GM12878 (cell line): ENCODE measurements around the gene PMAIP1. TPM values are rescaled to one million over a fixed set of nuclear protein-coding genes. Genes with fewer than 3 reads are reported as not detected.

ENCODE experiments used
- ATAC-seq: fragments of 200-7000 bp; cut with Tn5 transposase; 3 replicates; pipeline ENCODE4 v1.9.1; 2020; ENCODE audit warnings: mild to moderate bottlenecking, moderate library complexity
- BruUV-seq: library from RNA; stranded (reverse); fragments of 400-500 nt; replicated peaks from 2 replicates; lab custom pipeline; 2021; lab: Mats Ljungman, UMichigan
- CTCF ChIA-PET: fragments of 300-600 bp; sonication (Branson Sonifier 250); formaldehyde crosslinking; extraction: SDS; loops from one replicate; lab custom pipeline; 2021; ENCODE audit warnings: inconsistent platforms; lab: Yijun Ruan, JAX
- POLR2A ChIA-PET: fragments of 350-600 bp; formaldehyde crosslinking; extraction: SDS; loops from one replicate; lab custom pipeline; 2021; ENCODE audit warnings: inconsistent platforms; lab: Charles Lee
- RAD21 ChIA-PET: fragments of 300-600 bp; sonication (Branson Sonifier 250); formaldehyde crosslinking; loops from one replicate; lab custom pipeline; 2023; ENCODE audit warnings: antibody characterized with exemption; ENCODE audit not compliant: unreplicated experiment; lab: Charles Lee
- SMC1A ChIA-PET: fragments of 300-600 bp; sonication (Branson Sonifier 250); formaldehyde crosslinking; loops from one replicate; lab custom pipeline; 2023; ENCODE audit not compliant: unreplicated experiment, uncharacterized antibody; lab: Charles Lee
- DNase-seq: peaks from one replicate; pipeline ENCODE4 v3.0.0-alpha.2; 2011; ENCODE audit warnings: low read depth, low spot score
- FAIRE-seq: peaks from 3 replicates; lab custom pipeline; 2011; peaks lifted over from hg19 to GRCh38; lab: Jason Lieb, UNC
- H2AFZ ChIP-seq: 2 replicates; pipeline ENCODE4 v1.6.0; 2011; ENCODE audit warnings: low read depth, low read length, control low read depth; ENCODE audit not compliant: control insufficient read depth
- H3K27ac ChIP-seq: 2 replicates; pipeline ENCODE4 v1.5.1; 2011; ENCODE audit warnings: control low read depth; ENCODE audit not compliant: control insufficient read depth, insufficient read depth
- H3K27me3 ChIP-seq, 2 experiments: replicated peaks in 1 of 2; 2 replicates each; pipeline versions ENCODE4 v1.6.0 to v1.6.1; 2011; ENCODE audit warnings: low read length in 1 of 2; ENCODE audit not compliant: control insufficient read depth in 2 of 2, insufficient read depth in 2 of 2
- H3K36me3 ChIP-seq, 2 experiments: 2 replicates each; pipeline ENCODE4 v1.5.1; 2011; ENCODE audit warnings: low read length in 1 of 2; ENCODE audit not compliant: control insufficient read depth in 2 of 2, insufficient read depth in 2 of 2
- H3K4me1 ChIP-seq: 2 replicates; pipeline ENCODE4 v1.6.1; 2011; ENCODE audit warnings: mild to moderate bottlenecking, low read length, moderate library complexity, mixed read lengths; ENCODE audit not compliant: control insufficient read depth, insufficient read depth
- H3K4me2 ChIP-seq: 2 replicates; pipeline ENCODE4 v1.6.0; 2011; ENCODE audit warnings: control low read depth; ENCODE audit not compliant: control insufficient read depth, insufficient read depth
- H3K4me3 ChIP-seq: fragments of 200-600 bp; sonication (generic); 2 replicates; pipeline ENCODE4 v1.5.1; 2016
- H3K79me2 ChIP-seq: 2 replicates; pipeline ENCODE4 v1.6.0; 2011; ENCODE audit warnings: low read length; ENCODE audit not compliant: control insufficient read depth, insufficient read depth
- H3K9ac ChIP-seq: 2 replicates; pipeline ENCODE4 v1.8.0; 2011; ENCODE audit warnings: low read length, control low read depth, mixed read lengths; ENCODE audit not compliant: control insufficient read depth, insufficient read depth
- H3K9me3 ChIP-seq: replicated peaks from 3 replicates; pipeline ENCODE4 v1.5.1; 2011; ENCODE audit warnings: mild to moderate bottlenecking, low read length; ENCODE audit not compliant: control insufficient read depth, insufficient read depth
- H4K20me1 ChIP-seq: 2 replicates; pipeline ENCODE4 v1.6.0; 2011; ENCODE audit not compliant: control insufficient read depth, insufficient read depth
- BCL11A ChIP-seq: IDR thresholded peaks from 2 replicates; pipeline ENCODE4 v1.6.1; 2011; ENCODE audit warnings: low read depth, low read length
- BMI1 ChIP-seq: fragments of 450-650 bp; IDR thresholded peaks from 2 replicates; pipeline ENCODE4 v1.6.1; 2016; ENCODE audit warnings: mild to moderate bottlenecking, moderate library complexity, borderline replicate concordance
- CEBPZ ChIP-seq: fragments of 150-350 bp; IDR thresholded peaks from 2 replicates; pipeline ENCODE4 v1.6.1; 2016; ENCODE audit warnings: low read depth, low read length
- E2F8 ChIP-seq: fragments of 450-650 bp; IDR thresholded peaks from 2 replicates; pipeline ENCODE4 v1.6.1; 2018; ENCODE audit warnings: mild to moderate bottlenecking, low read depth, moderate library complexity; ENCODE audit not compliant: partially characterized antibody
- E4F1 ChIP-seq: fragments of 450-650 bp; IDR thresholded peaks from 2 replicates; pipeline ENCODE4 v1.6.1; 2018; ENCODE audit warnings: borderline replicate concordance, mild to moderate bottlenecking; ENCODE audit not compliant: partially characterized antibody
- ELK1 ChIP-seq: IDR thresholded peaks from 2 replicates; pipeline ENCODE4 v1.6.1; 2012; ENCODE audit warnings: low read depth, low read length, improper control_type of control experiment
- EZH2 ChIP-seq: IDR thresholded peaks from 2 replicates; pipeline ENCODE4 v1.6.1; 2012; ENCODE audit warnings: low read depth, mild to moderate bottlenecking, control low read depth, inconsistent platforms, low read length, borderline replicate concordance; ENCODE audit not compliant: control insufficient read depth
- HDAC6 ChIP-seq: fragments of 200-600 bp; sonication (generic); IDR thresholded peaks from one replicate; pipeline ENCODE4 v1.8.0; 2017; ENCODE audit warnings: antibody characterized with exemption; ENCODE audit not compliant: unreplicated experiment
- NBN ChIP-seq: fragments of 450-650 bp; IDR thresholded peaks from 2 replicates; pipeline ENCODE4 v1.6.1; 2016
- USF1 ChIP-seq: IDR thresholded peaks from 2 replicates; pipeline ENCODE4 v1.6.1; 2011; ENCODE audit warnings: borderline replicate concordance, low read depth, mild to moderate bottlenecking, moderate library complexity, mixed read lengths, low read length; ENCODE audit not compliant: insufficient read depth; ENCODE audit errors: extremely low read length
- WGBS: methylation state at CpG from one replicate; pipeline ENCODE4 v1.1.6; 2016; ENCODE audit warnings: low lambda C conversion rate; ENCODE audit not compliant: insufficient replicate concordance, insufficient coverage; ENCODE audit errors: missing lambda C conversion rate; 5-methylcytosine and 5-hydroxymethylcytosine counted together
- in situ Hi-C: fragments of 300-500 bp; cut with MboI; formaldehyde crosslinking; loops from 9 replicates; pipeline ENCODE4 v1.14.3; 2018; ENCODE audit warnings: mixed read lengths
- intact Hi-C: fragments of 100-400 bp; cut with micrococcal nuclease; formaldehyde crosslinking; loops from one replicate; pipeline ENCODE4 v1.14.2; 2022; ENCODE audit not compliant: unreplicated experiment
- polyA plus RNA-seq, 11 experiments: library from polyadenylated mRNA; depleted of rRNA in 4 of 11; unstranded in 6 of 11; stranded (reverse) in 5 of 11; fragments of >200 nt; fragmentation: Nextera tagmentation in 4 of 11; fragmentation: Illumina TruSeq in 1 of 11; extraction: Ambion mirVana in 4 of 11; extraction: Trizol in 1 of 11; gene quantifications; 1 replicate in 1 of 11; 2 replicates in 10 of 11; pipeline versions ENCODE4 v1.2.1 to v1.2.3, GENCODE V29; 2011 to 2016; ENCODE audit warnings: inconsistent platforms in 2 of 11, missing spikeins in 2 of 11, low read depth in 1 of 11
- total RNA-seq, 4 experiments: library from RNA; depleted of rRNA in 3 of 4; stranded (reverse); fragments of >200 nt in 3 of 4; fragmentation: Illumina TruSeq in 1 of 4; extraction: Trizol in 1 of 4; gene quantifications; 2 replicates each; pipeline versions ENCODE4 v1.2.1 to v1.2.3, GENCODE V29; 2013 to 2021

PMAIP1 gene
- total and polyA plus RNA-seq, 10 of the 15 experiments (the other 5 are each of a cell fraction or from before 2014, with no cell fraction given), result 74.0 to 219 (median 112) TPM

- Histone ChIP-seq H3K9ac (peak overlapping the region; percentile 57), H2AFZ (peak overlapping the region; percentile 79), H3K9me3 (no peaks in the 10 kb centered on the region), H3K4me1 (peaks cover 16% of the 10 kb centered on the region), H3K4me2 (peak overlapping the region; percentile 81), H3K27ac (peak overlapping the region; percentile 71), H3K4me3 (no peak overlapping the region), H3K79me2 (no peaks in the 10 kb centered on the region), H4K20me1 (no peaks in the 10 kb centered on the region), H3K27me3 (no peaks in the 10 kb centered on the region), H3K36me3 (no peaks in the 10 kb centered on the region)
- SMC1A ChIA-PET, result interaction anchor here (0.7 to 5.3 kb wide), 9 partner anchors 8 to 134 kb away, joined by 3 to 29 read pairs (median 4); no protein-coding TSS in a partner anchor
- peak; percentile 61 for DNase-seq
- RAD21 ChIA-PET, result interaction anchor here (0.6 to 1.4 kb wide), 6 partner anchors 12 to 91 kb away, joined by 3 to 4 read pairs (median 3); no protein-coding TSS in a partner anchor
- no peak for FAIRE-seq
- 1% methylated on average over 4 of the region's 7 CpGs for WGBS
- POLR2A ChIA-PET, result interaction anchor here (0.7 to 1.7 kb wide), 2 partner anchors 10 to 23 kb away, joined by 4 read pairs; no protein-coding TSS in a partner anchor
- no TSS peak for BruUV-seq
- intact Hi-C loops (no loop called here), in situ Hi-C loops (no loop called here)
- CTCF ChIA-PET, result interaction anchor here (0.8 kb wide), 1 partner anchor 11 kb away, joined by 3 read pairs; no protein-coding TSS in a partner anchor
- ATAC-seq, result peak; percentile 94
- no peak for TF ChIP-seq HDAC6
- TF ChIP-seq NBN, result no peak
- TF ChIP-seq BCL11A, result no peak
- TF ChIP-seq E4F1, result no peak
- TF ChIP-seq EZH2, result no peak
- no peak for TF ChIP-seq BMI1
- TF ChIP-seq USF1, result no peak
- TF ChIP-seq E2F8, result no peak
- no peak for TF ChIP-seq ELK1
- TF ChIP-seq CEBPZ, result no peak
Observed at GRCh38 chr18:59861963-59862819, 37.6 kb upstream of the PMAIP1 start.
